HCT116 (cell line): ENCODE measurements around the gene MRPS16. TPM values are rescaled to one million over a fixed set of nuclear protein-coding genes. Genes with fewer than 3 reads are reported as not detected.

ENCODE experiments used
- ATAC-seq: fragments of 200-7000 bp; cut with Tn5 transposase; 2 replicates; pipeline ENCODE4 v1.9.1; 2020; ENCODE audit warnings: mild to moderate bottlenecking, moderate library complexity
- BruUV-seq: library from RNA; stranded (reverse); fragments of 400-500 nt; replicated peaks from 2 replicates; lab custom pipeline; 2021; lab: Mats Ljungman, UMichigan
- CTCF ChIA-PET: fragments of 300-600 bp; sonication (Branson Sonifier 250); formaldehyde crosslinking; loops from one replicate; lab custom pipeline; 2021; ENCODE audit warnings: antibody characterized with exemption; lab: Charles Lee
- POLR2A ChIA-PET: fragments of 300-600, 350-600 bp; sonication (Branson Sonifier 250); formaldehyde crosslinking; loops from one replicate; lab custom pipeline; 2021; ENCODE audit warnings: antibody characterized with exemption; lab: Charles Lee
- RAD21 ChIA-PET, 2 experiments: fragments of 300-600 bp; sonication (Branson Sonifier 250); formaldehyde crosslinking; loops; one replicate each; lab custom pipeline; 2023; ENCODE audit warnings: low total read pairs in 2 of 2; ENCODE audit not compliant: uncharacterized antibody in 2 of 2, unreplicated experiment in 2 of 2, low non-redundant PET in 1 of 2; lab: Charles Lee
- DNase-seq: peaks from one replicate; pipeline ENCODE4 v3.0.0-alpha.2; 2010; ENCODE audit warnings: low read depth, low spot score
- H2AFZ ChIP-seq: fragments of 200-600 bp; shearing (Covaris generic), sonication (generic); 2 replicates; pipeline ENCODE4 v1.6.1; 2017; ENCODE audit warnings: low read depth, mixed run types, mixed read lengths, antibody characterized with exemption, low read length; ENCODE audit not compliant: poor library complexity, severe bottlenecking
- H3K27ac ChIP-seq: 2 replicates; pipeline ENCODE4 v1.5.1; 2012; ENCODE audit warnings: low read depth, low read length
- H3K27me3 ChIP-seq: fragments of 200-600 bp; sonication (generic); 2 replicates; pipeline ENCODE4 v1.6.1; 2016; ENCODE audit warnings: mixed run types, low read length, mixed read lengths; ENCODE audit not compliant: insufficient read depth
- H3K36me3 ChIP-seq, 2 experiments: fragments of 200-500 bp in 1 of 2; fragments of 200-600 bp in 1 of 2; sonication (Bioruptor generic) in 1 of 2; sonication (generic) in 1 of 2; 2 replicates each; pipeline versions ENCODE4 v1.5.1 to v1.6.1; 2014 to 2016; ENCODE audit warnings: low read length in 2 of 2, inconsistent platforms in 1 of 2, mixed read lengths in 1 of 2, mixed run types in 1 of 2; ENCODE audit not compliant: insufficient read depth in 2 of 2, control insufficient read depth in 1 of 2
- H3K4me1 ChIP-seq, 2 experiments: fragments of 200-600 bp in 1 of 2; sonication (generic) in 1 of 2; 2 replicates each; pipeline versions ENCODE4 v1.5.1 to v1.6.1; 2012 to 2017; ENCODE audit warnings: low read length in 2 of 2, inconsistent platforms in 1 of 2, mild to moderate bottlenecking in 1 of 2, mixed read lengths in 1 of 2, mixed run types in 1 of 2, moderate library complexity in 1 of 2; ENCODE audit not compliant: insufficient read depth in 2 of 2, control insufficient read depth in 1 of 2
- H3K4me2 ChIP-seq: fragments of 200-600 bp; sonication (generic); 2 replicates; pipeline ENCODE4 v1.6.1; 2017; ENCODE audit warnings: mixed run types, low read length, mixed read lengths
- H3K4me3 ChIP-seq, 2 experiments: fragments of 200-600 bp in 1 of 2; sonication (generic) in 1 of 2; replicated peaks in 1 of 2; 2 replicates each; pipeline ENCODE4 v1.5.1; 2011 to 2016; ENCODE audit warnings: low read length in 2 of 2, control low read depth in 1 of 2, low read depth in 1 of 2, mild to moderate bottlenecking in 1 of 2, mixed read lengths in 1 of 2, mixed run types in 1 of 2
- H3K79me2 ChIP-seq: fragments of 200-600 bp; sonication (generic); 2 replicates; pipeline ENCODE4 v1.6.1; 2017; ENCODE audit warnings: mild to moderate bottlenecking, mixed run types, low read length, moderate library complexity, mixed read lengths; ENCODE audit not compliant: insufficient read depth
- H3K9ac ChIP-seq: fragments of 200-600 bp; sonication (generic); 2 replicates; pipeline ENCODE4 v1.6.1; 2016; ENCODE audit warnings: low read length, mixed read lengths
- H3K9me2 ChIP-seq: fragments of 200-600 bp; sonication (generic), shearing (Covaris generic); 2 replicates; pipeline ENCODE4 v1.6.1; 2017; ENCODE audit warnings: mixed run types, mild to moderate bottlenecking, moderate library complexity; ENCODE audit not compliant: insufficient read depth
- H3K9me3 ChIP-seq, 2 experiments: fragments of 200-500 bp in 1 of 2; fragments of 200-600 bp in 1 of 2; sonication (Bioruptor generic) in 1 of 2; sonication (generic) in 1 of 2; 2 replicates each; pipeline ENCODE4 v1.6.1; 2014 to 2017; ENCODE audit warnings: low read length in 2 of 2, mixed read lengths in 2 of 2, inconsistent platforms in 1 of 2, low read depth in 1 of 2, mild to moderate bottlenecking in 1 of 2, mixed run types in 1 of 2, moderate library complexity in 1 of 2; ENCODE audit not compliant: control insufficient read depth in 1 of 2, insufficient read depth in 1 of 2
- H4K20me1 ChIP-seq: fragments of 200-600 bp; sonication (generic), shearing (Covaris generic); 2 replicates; pipeline ENCODE4 v1.6.1; 2017; ENCODE audit warnings: mixed run types, mild to moderate bottlenecking, moderate library complexity; ENCODE audit not compliant: insufficient read depth
- CBX3 ChIP-seq: IDR thresholded peaks from 2 replicates; pipeline ENCODE4 v1.6.1; 2012; ENCODE audit warnings: low read depth
- CEBPB ChIP-seq: IDR thresholded peaks from 2 replicates; pipeline ENCODE4 v1.6.1; 2012; ENCODE audit warnings: low read depth
- ELF1 ChIP-seq: IDR thresholded peaks from 2 replicates; pipeline ENCODE4 v1.6.1; 2012; ENCODE audit warnings: low read depth, borderline replicate concordance
- EZH2 ChIP-seq: fragments of 200-600 bp; sonication (generic); IDR thresholded peaks from 2 replicates; pipeline ENCODE4 v1.6.1; 2017; ENCODE audit warnings: antibody characterized with exemption, mixed run types
- EZH2phosphoT487 ChIP-seq: fragments of 200-600 bp; IDR thresholded peaks from 2 replicates; pipeline ENCODE4 v1.6.1; 2018; ENCODE audit warnings: antibody characterized with exemption, borderline replicate concordance
- FOSL1 ChIP-seq: IDR thresholded peaks from 2 replicates; pipeline ENCODE4 v1.6.1; 2012; ENCODE audit warnings: low read depth
- JUND ChIP-seq: IDR thresholded peaks from 2 replicates; pipeline ENCODE4 v1.6.1; 2012
- POLR2A ChIP-seq: IDR thresholded peaks from 2 replicates; pipeline ENCODE4 v1.7.0; 2011; ENCODE audit warnings: borderline replicate concordance; ENCODE audit not compliant: insufficient read depth, insufficient read length; ENCODE audit errors: extremely low read depth
- POLR2AphosphoS5 ChIP-seq: IDR thresholded peaks from 2 replicates; pipeline ENCODE4 v1.6.1; 2011; ENCODE audit warnings: mild to moderate bottlenecking, low read depth, low read length, moderate library complexity
- RAD21 ChIP-seq: IDR thresholded peaks from 2 replicates; pipeline ENCODE4 v1.6.1; 2012; ENCODE audit warnings: low read depth, mild to moderate bottlenecking
- SIN3A ChIP-seq: IDR thresholded peaks from 2 replicates; pipeline ENCODE4 v1.6.1; 2012; ENCODE audit warnings: low read depth
- SRF ChIP-seq: IDR thresholded peaks from 2 replicates; pipeline ENCODE4 v1.6.1; 2012; ENCODE audit warnings: low read depth
- TCF7L2 ChIP-seq: IDR thresholded peaks from 2 replicates; pipeline ENCODE4 v1.7.0; 2011; ENCODE audit warnings: borderline replicate concordance, inconsistent platforms; ENCODE audit not compliant: insufficient read depth, insufficient read length; ENCODE audit errors: extremely low read depth
- YY1 ChIP-seq: IDR thresholded peaks from 2 replicates; pipeline ENCODE4 v1.6.1; 2011; ENCODE audit warnings: low read length, low read depth, moderate library complexity, mild to moderate bottlenecking; ENCODE audit not compliant: insufficient replicate concordance; ENCODE audit errors: extremely low read depth
- ZNF274 ChIP-seq: fragments of 200-500 bp; sonication (Bioruptor generic); IDR thresholded peaks from 2 replicates; pipeline ENCODE4 v1.6.1; 2014; ENCODE audit warnings: mild to moderate bottlenecking, low read depth, low read length, inconsistent platforms
- intact Hi-C: fragments of 100-400 bp; cut with micrococcal nuclease; formaldehyde crosslinking; loops from 2 replicates; pipeline ENCODE4 v1.10.0; 2022
- total RNA-seq: library from RNA; stranded (reverse); gene quantifications from one replicate; pipeline ENCODE4 v1.2.1, GENCODE V29; 2021; ENCODE audit not compliant: unreplicated experiment
- TF ChIP-seq, protein P1 (sequence below): IDR thresholded peaks from 2 replicates; pipeline ENCODE4 v1.6.1; 2012
- TF ChIP-seq, protein P2 (sequence below): IDR thresholded peaks from 2 replicates; pipeline ENCODE4 v1.6.1; 2012
- TF ChIP-seq, protein P3 (sequence below), 3 experiments: fragments of 200-600 bp in 1 of 3; sonication (generic) in 1 of 3; IDR thresholded peaks in 2 of 3; conservative IDR thresholded peaks in 1 of 3; 2 replicates each; pipeline ENCODE4 v1.5.1; 2012 to 2017; ENCODE audit warnings: low read depth in 2 of 3, low read length in 2 of 3, antibody characterized with exemption in 1 of 3, borderline replicate concordance in 1 of 3, control low read depth in 1 of 3, mild to moderate bottlenecking in 1 of 3, mixed read lengths in 1 of 3, mixed run types in 1 of 3, moderate library complexity in 1 of 3; ENCODE audit not compliant: insufficient read depth in 1 of 3

MRPS16 gene
- total RNA-seq, 1 experiment from 2014 or later = 122 TPM

- TF ChIP-seq YY1 (no peak), TCF7L2 (no peak), EZH2 (no peak)
Measured at GRCh38 chr10:73244866-73245477, 7.5 kb downstream of the MRPS16 start (continued).

DNA sequence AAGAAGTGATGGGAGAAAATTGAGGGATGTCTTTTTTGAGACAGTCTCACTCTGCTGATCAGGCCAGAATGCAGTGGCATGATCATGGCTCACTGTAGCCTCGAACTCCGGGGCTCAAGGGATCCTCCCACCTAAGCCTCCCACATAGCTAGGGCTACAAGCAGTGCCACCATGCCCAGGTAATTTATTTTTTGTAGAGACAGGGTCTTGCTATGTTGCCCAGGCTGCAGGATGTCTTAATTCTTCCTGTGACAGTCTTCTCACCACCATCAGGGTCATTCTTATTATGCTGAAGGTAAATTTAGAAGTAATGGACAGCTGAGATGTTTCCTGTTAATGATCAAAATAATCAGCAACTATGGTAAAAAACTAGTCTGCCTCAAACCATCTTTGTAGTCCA, 12.5 kb downstream of the MRPS16 start:
- no peak overlapping the region for H2AFZ ChIP-seq
- no peaks in the 10 kb centered on the region for H3K9me3 ChIP-seq
- no TSS peak for BruUV-seq
- CTCF ChIA-PET = no interaction called here
- H3K36me3 ChIP-seq = peaks cover 35 to 65% of the 10 kb centered on the region in 2 experiments
- TF ChIP-seq SIN3A (no peak), TCF7L2 (no peak), POLR2AphosphoS5 (no peak), RAD21 (no peak), POLR2A (no peak), CEBPB (no peak), EZH2phosphoT487 (no peak), ELF1 (no peak), SRF (no peak), ZNF274 (no peak), JUND (no peak), CBX3 (no peak), FOSL1 (no peak)
- TF ChIP-seq, protein P1, sequence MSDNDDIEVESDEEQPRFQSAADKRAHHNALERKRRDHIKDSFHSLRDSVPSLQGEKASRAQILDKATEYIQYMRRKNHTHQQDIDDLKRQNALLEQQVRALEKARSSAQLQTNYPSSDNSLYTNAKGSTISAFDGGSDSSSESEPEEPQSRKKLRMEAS = no peak
- TF ChIP-seq, protein P2, sequence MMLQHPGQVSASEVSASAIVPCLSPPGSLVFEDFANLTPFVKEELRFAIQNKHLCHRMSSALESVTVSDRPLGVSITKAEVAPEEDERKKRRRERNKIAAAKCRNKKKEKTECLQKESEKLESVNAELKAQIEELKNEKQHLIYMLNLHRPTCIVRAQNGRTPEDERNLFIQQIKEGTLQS = no peak
- TF ChIP-seq, protein P3, sequence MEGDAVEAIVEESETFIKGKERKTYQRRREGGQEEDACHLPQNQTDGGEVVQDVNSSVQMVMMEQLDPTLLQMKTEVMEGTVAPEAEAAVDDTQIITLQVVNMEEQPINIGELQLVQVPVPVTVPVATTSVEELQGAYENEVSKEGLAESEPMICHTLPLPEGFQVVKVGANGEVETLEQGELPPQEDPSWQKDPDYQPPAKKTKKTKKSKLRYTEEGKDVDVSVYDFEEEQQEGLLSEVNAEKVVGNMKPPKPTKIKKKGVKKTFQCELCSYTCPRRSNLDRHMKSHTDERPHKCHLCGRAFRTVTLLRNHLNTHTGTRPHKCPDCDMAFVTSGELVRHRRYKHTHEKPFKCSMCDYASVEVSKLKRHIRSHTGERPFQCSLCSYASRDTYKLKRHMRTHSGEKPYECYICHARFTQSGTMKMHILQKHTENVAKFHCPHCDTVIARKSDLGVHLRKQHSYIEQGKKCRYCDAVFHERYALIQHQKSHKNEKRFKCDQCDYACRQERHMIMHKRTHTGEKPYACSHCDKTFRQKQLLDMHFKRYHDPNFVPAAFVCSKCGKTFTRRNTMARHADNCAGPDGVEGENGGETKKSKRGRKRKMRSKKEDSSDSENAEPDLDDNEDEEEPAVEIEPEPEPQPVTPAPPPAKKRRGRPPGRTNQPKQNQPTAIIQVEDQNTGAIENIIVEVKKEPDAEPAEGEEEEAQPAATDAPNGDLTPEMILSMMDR (IDR thresholded peaks at IDR 0.05 in 2 of 3, conservative IDR thresholded peaks at IDR 0.05 in 1 of 3; ENCODE audit: borderline replicate concordance in 1 of 3, insufficient read depth in 1 of 3, low read depth in 2 of 3, low read length in 2 of 3) = no peak
- TF ChIP-seq, all 23 proteins: peak for 0
- no peak for ATAC-seq
- no peak overlapping the region for H3K4me2 ChIP-seq
- H3K4me3 ChIP-seq = no peak overlapping the region
- H3K27me3 ChIP-seq = no peaks in the 10 kb centered on the region
- H3K9ac ChIP-seq = no peak overlapping the region
- RAD21 ChIA-PET = no interaction called here
- POLR2A ChIA-PET = no interaction called here
- intact Hi-C loops = no loop called here
- peaks cover 46% of the 10 kb centered on the region for H3K79me2 ChIP-seq
- H4K20me1 ChIP-seq = peaks cover 10% of the 10 kb centered on the region; the same call in 1 of the 2 replicates
- H3K9me2 ChIP-seq = no peaks in the 10 kb centered on the region
- no peak overlapping the region for H3K27ac ChIP-seq
- no peak for DNase-seq
- no peaks in the 10 kb centered on the region for H3K4me1 ChIP-seq
